Activated CD4-positive, CD25-positive, alpha-beta regulatory T cell treated with anti-CD3 and anti-CD28 coated beads, Interleukin-2, amount 50 U/mL, for 16 hours (primary cell): ENCODE results near the gene CLDND1.

Experiments
- DNase-seq: peaks from one replicate; pipeline ENCODE4 v3.0.0-alpha.2; 2020; ENCODE audit warnings: low read depth, low spot score

CLDND1 gene

DNA sequence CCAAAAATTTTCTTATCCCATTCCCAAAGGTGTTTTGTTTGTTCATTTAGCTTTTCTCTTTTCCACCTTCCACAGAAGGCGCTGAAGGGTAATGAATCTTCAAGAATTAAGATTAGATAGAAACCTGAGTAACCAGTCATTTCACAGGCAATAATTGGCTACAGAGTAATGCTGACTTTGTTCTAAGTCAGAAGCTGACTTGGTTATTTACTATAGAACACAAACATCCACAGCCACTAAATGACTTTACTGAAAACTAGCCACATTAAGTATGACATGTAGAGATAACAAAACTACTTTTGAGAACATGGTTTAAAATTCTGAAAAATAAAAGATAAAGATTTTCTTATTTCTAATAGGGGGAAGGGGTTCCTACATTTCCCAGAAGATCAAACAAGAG is 7.8 kb downstream of the CLDND1 start:
- DNase-seq: no peak

DNA sequence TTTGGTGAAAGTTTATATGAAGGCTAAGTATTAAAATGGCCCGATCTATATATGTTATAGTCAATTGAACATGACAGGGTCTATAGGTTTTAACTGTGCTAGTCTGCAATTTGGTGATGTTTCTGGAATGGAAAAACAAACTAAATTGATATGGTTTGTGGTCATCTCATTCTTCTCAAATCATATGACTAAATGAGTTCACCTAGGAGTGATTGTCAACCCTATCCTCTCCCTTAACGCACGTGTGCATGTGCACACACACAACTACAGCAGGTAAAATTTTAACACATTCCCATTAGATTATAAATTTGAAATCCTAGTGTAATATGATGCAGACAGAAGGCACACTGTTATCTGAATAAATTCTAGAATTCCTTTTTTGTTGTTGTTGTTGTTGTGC is 9.0 kb downstream of the CLDND1 start:
- DNase-seq: no peak

DNA sequence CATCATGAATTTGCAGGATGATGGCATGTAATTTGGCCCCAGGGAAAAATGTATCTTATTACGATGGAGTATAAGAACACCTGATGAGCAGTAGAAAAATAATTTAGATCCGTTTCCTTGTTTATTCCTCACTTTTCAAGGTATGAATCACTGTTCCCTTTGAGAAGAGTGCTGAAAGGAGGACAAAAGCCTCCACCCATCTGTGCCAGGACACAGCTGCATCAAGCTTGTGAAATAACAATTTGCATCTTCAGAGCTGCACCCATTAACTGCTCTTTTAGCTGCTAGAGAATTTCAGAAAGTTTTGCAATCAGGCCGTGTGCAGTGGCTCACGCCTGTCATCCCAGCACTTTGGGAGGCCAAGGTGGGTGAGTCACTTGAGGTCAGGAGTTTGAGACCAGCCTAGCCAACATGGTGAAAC is 9.6 kb downstream of the CLDND1 start:
- DNase-seq: no peak

DNA sequence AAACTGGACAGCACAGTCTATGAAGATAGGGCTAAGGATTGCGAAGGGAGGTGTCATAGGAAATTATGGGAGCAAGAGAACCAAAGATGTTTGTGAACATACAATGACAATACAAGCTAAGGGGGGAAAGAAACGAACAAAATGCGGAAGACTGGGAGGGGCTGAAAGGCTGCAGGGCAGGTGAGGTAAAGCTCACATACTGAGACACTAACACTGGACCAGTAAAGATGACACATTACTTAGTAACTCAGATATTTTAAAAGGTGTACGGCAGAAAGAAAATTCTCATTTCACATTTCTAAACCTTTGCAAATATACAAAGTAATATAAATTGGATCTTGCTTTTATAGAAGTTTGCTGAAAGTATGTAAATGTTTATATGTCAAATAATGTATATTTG is 10.1 kb downstream of the CLDND1 start:
- no peak for DNase-seq

DNA sequence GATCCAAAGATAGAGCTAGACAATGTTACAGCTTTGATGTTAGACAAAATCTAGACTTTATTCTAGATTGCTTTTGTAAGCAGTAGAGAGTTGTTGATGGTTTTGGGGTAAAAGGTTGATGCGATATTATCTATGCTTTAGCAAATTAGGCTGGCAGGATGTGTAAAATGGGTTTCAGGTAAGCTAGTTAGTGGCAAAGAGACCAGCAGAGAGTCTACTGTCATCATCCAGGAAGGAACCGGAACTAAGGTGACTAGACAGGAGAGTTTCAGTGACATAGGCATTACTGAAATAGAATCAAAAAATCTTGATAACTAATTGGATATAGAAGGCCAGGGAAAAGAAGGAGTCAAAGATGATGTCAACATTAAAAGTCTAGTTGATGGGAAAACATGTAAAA is 14.1 kb downstream of the CLDND1 start:
- DNase-seq: no peak

DNA sequence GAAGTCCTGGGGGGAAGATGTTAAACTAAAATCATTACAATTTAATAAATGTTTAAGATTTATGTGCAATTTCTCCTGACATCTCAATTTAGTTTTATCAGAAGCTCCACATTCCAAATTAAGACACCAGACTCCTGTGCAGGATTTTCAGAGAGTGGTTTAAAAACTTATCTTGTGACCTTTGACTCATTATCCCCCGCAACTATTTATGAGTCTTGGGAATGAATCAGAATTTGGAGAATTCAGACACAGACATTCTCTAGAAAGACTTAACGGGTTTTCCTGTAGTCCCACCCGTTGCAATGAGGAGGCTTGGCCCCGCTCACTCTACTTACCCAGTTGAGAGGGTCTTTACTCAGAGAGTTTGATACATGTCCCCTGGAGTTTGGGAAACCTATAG is 18.2 kb downstream of the CLDND1 start:
- no peak for DNase-seq

DNA sequence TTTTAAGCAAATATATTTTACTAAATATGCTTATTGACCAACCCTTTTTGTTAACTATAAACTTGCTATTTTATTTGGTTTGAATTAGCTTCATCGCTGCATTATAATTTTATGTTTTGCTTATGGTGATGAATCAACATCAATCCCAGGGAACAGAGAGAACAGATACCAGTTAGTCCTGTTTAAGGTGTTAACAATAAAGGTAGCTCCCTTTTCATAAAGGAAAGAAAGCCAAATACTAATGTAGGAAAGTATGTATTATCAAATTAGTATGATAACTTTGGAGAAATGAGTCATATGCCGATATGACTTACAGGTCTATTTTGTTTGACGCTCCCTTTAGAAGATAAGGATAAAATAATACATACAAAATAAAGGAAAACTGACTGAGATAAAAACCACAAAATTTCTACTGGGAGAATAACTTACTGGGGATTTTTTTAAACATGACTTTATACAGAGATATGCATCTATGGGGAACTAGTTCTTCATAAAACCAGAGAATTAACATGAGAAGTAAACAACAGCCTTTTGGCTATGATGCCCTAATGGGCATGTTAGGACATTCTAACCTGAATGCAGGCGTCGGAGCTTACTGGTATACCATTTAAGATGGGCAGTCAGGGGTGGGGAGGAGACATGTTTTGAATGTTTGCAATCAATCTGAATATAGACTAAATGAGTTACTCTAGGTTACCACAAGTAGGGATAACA is 20.7 kb downstream of the CLDND1 start:
- no peak for DNase-seq

DNA sequence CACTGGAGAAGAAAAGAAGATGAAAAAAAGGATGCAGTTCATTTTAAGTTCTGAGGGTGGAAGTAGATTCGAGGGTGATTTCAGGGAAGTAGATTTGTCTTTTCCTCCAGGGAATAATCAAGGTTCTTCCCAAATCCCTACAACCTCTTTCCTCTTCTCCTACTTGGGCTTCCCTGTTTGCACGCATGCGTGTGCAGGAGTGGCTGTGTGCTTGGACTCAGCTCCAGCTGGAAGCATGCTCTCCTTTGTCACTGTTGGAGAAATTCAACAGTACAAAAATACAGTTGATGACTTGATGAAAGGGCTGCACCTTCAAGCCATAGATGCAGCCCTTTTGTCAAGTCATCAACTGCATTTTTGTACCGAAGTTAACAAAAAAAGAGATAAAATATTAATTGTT is 21.4 kb downstream of the CLDND1 start:
- no peak for DNase-seq

DNA sequence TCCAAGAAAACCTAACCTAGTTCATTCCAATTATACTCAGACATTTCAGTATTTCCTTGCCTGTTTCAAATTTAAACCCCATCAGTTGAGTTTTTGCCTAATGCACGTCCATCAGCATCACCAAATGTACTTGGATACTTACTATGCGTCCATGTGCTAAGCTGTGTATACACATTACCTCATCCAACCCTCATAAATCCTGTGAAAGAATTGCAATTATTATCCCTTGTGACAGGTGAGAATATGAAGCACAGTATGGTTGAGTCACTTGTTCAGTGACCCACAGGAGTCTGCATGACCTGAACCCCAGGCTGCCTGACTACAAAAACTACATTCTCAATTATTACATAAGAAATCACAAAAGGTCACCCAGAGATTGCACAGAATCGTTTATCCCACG is 22.7 kb downstream of the CLDND1 start:
- no peak for DNase-seq

DNA sequence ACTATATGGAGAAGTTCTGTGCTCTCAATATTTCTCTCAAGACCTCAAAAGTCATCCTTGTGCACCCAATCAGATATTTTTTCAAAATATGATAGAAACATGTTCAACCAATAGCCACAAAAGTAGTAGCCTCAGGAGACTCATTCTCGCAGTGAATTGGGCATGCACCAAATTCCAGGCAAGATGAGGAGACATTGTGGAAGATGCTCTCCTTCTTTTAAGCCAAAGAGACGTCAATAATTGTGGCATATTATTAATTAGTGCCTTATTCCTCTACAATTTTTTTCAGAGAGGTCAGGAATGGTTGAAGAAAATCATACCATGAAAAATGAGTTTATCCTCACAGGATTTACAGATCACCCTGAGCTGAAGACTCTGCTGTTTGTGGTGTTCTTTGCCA is 25.3 kb downstream of the CLDND1 start, which contains the start of gene OR5K2:
OR5K2 (plus strand) TSS at position 301 of the 400 bp plus-strand sequence; CDS start at position 301, 0 bp downstream.
- no peak for DNase-seq

DNA sequence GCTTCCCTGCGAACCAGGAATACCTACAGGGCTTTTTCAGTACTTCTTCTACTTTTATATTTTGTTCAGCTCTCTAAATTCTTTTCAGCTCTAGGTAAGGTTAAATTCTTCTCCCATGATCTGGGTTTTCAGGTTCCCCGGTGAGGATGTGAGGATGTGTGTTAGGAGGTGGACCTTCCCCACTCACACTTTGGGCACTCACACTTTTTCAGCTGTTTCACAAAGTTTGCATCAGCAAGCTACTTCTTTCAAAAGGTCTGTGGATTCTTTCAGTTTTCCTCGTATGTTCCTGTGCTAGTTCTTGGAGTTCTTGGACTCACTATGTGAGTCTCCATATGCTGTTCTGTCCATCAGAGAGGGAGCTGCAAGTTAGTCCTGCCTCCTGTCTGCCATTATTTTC is 39.1 kb downstream of the CLDND1 start:
- no peak for DNase-seq

DNA sequence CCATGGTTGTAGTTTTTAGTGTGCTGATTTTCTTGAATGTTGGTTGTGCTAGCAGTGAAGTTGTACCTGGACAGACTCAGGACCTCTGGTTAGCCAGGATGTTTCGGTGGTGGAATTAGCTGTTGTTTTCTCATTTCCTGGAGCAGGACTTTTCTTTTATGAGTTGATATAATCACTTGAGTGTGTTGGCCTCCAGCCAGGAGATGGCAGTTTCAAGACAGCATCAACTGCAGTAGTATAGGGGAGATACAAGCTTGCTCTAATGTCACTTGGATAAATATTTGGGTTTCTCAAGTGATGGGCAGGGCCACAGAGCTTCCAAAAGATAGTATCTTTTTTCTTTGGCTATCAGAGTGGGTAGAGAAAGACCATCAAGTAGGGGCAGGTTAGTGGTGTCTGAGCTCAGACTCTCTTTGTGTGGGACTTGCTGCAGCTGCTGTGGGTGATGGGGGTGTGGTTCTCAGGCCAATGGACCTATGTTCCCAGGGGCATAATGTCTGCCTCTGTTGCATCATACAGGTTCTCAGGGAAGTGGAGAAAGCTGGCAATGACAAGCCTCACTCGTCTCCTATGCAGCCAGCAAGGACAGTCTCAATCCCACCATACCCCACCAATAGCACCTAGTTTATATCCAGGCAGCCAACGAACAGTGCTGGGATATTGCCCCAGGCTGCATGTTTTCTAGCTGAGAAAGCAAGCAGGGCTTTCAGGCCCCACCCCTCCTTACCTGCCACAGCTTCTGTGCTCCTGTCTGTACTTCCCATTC is 39.8 kb downstream of the CLDND1 start:
- DNase-seq: no peak
